Smooth muscle cell (in vitro differentiated cells): ENCODE measurements around the gene TPT1. TPM values are rescaled to one million over a fixed set of nuclear protein-coding genes. Genes with fewer than 3 reads are reported as not detected.
A peak's percentile ranks its signal among the peaks of the same experiment; 100 is the strongest.

Source experiments
- DNase-seq: peaks from one replicate; lab custom pipeline; 2025; ENCODE audit not compliant: unreplicated experiment; lab: John Stamatoyannopoulos, UW
- H2AFZ ChIP-seq: fragments of 200-600 bp; sonication (generic); 2 replicates; pipeline ENCODE4 v1.6.0; 2016; ENCODE audit warnings: antibody characterized with exemption, low read depth, mild to moderate bottlenecking
- H3F3A ChIP-seq: fragments of 200-600 bp; sonication (generic); 2 replicates; pipeline ENCODE4 v1.6.0; 2017; ENCODE audit warnings: antibody characterized with exemption, low read depth
- H3K27ac ChIP-seq: fragments of 200-600 bp; sonication (generic); 2 replicates; pipeline ENCODE4 v1.5.1; 2016; ENCODE audit warnings: low read depth, mild to moderate bottlenecking
- H3K27me3 ChIP-seq: fragments of 200-600 bp; sonication (generic); 2 replicates; pipeline ENCODE4 v1.6.1; 2016; ENCODE audit warnings: low read depth, mild to moderate bottlenecking
- H3K36me3 ChIP-seq: fragments of 200-600 bp; sonication (generic); 2 replicates; pipeline ENCODE4 v1.5.1; 2016; ENCODE audit warnings: low read depth
- H3K4me1 ChIP-seq: fragments of 200-600 bp; sonication (generic); 2 replicates; pipeline ENCODE4 v1.5.1; 2016; ENCODE audit warnings: low read depth
- H3K4me2 ChIP-seq: fragments of 200-600 bp; sonication (generic); 2 replicates; pipeline ENCODE4 v1.6.0; 2016; ENCODE audit warnings: mild to moderate bottlenecking
- H3K4me3 ChIP-seq: fragments of 200-600 bp; sonication (generic); 2 replicates; pipeline ENCODE4 v1.5.1; 2016; ENCODE audit warnings: mild to moderate bottlenecking
- H3K79me2 ChIP-seq: fragments of 200-600 bp; sonication (generic); 2 replicates; pipeline ENCODE4 v1.6.0; 2016; ENCODE audit warnings: low read depth, mild to moderate bottlenecking
- H3K9ac ChIP-seq: fragments of 200-600 bp; sonication (generic); 2 replicates; pipeline ENCODE4 v1.6.0; 2016; ENCODE audit warnings: low read depth
- H3K9me3 ChIP-seq: fragments of 200-600 bp; sonication (generic); replicated peaks from 2 replicates; pipeline ENCODE4 v1.5.1; 2016; ENCODE audit warnings: low read depth
- H4K20me1 ChIP-seq: fragments of 200-600 bp; sonication (generic); 2 replicates; pipeline ENCODE4 v1.6.0; 2016; ENCODE audit warnings: low read depth
- CTCF ChIP-seq: fragments of 200-600 bp; sonication (generic); IDR thresholded peaks from 2 replicates; pipeline ENCODE4 v1.5.1; 2017; ENCODE audit warnings: borderline replicate concordance, mild to moderate bottlenecking, antibody characterized with exemption; ENCODE audit not compliant: insufficient read depth, poor library complexity, severe bottlenecking
- WGBS: methylation state at CpG from one replicate; pipeline ENCODE4 v1.1.7; 2016; ENCODE audit warnings: low lambda C conversion rate; 5-methylcytosine and 5-hydroxymethylcytosine counted together
- polyA plus RNA-seq: library from polyadenylated mRNA; unstranded; fragments of >200 nt; fragmentation: Nextera tagmentation; extraction: Ambion mirVana; gene quantifications from 2 replicates; pipeline ENCODE4 v1.2.1, GENCODE V29; 2016
- total RNA-seq: library from RNA; depleted of rRNA; stranded (reverse); fragments of >200 nt; gene quantifications from 2 replicates; pipeline ENCODE4 v1.2.3, GENCODE V29; 2014

The TPT1 gene
- total and polyA plus RNA-seq, 2 experiments from 2014 or later, result 1,031 to 3,918 TPM

GRCh38 chr13:45341799-45342500, 967 bp upstream of the TPT1 start:
- Histone ChIP-seq H3K27me3 (no peaks in the 10 kb centered on the region), H3K79me2 (peaks cover 70% of the 10 kb centered on the region), H3K4me3 (peak overlapping the region; percentile 82), H2AFZ (peak overlapping the region; percentile 89), H3K9me3 (no peaks in the 10 kb centered on the region), H3K4me2 (peak overlapping the region; percentile 93), H3K4me1 (peaks cover 28% of the 10 kb centered on the region), H3F3A (peaks cover 29% of the 10 kb centered on the region), H3K36me3 (peaks cover 29% of the 10 kb centered on the region), H3K9ac (peak overlapping the region; percentile 90), H4K20me1 (peaks cover 40% of the 10 kb centered on the region), H3K27ac (peak overlapping the region; percentile 90)
- 34% methylated on average over 17 of the region's 17 CpGs for WGBS
- no peak for TF ChIP-seq CTCF
- DNase-seq, result no peak

- no peaks in the 10 kb centered on the region for H3K9me3 ChIP-seq
- peak; percentile 29 for TF ChIP-seq CTCF
- peaks cover 28% of the 10 kb centered on the region for H3K4me1 ChIP-seq
- H3K27ac ChIP-seq, result peak overlapping the region; percentile 99
- H4K20me1 ChIP-seq, result peaks cover 54% of the 10 kb centered on the region
- H3F3A ChIP-seq, result peaks cover 44% of the 10 kb centered on the region
- H3K36me3 ChIP-seq, result peaks cover 36% of the 10 kb centered on the region
- peaks cover 80% of the 10 kb centered on the region for H3K79me2 ChIP-seq
- WGBS, result 1% methylated on average over 62 of the region's 64 CpGs
- H3K9ac ChIP-seq, result peak overlapping the region; percentile 100
- H3K4me2 ChIP-seq, result peak overlapping the region; percentile 98
- H3K27me3 ChIP-seq, result no peaks in the 10 kb centered on the region
- peak overlapping the region; percentile 95 for H3K4me3 ChIP-seq
- no peak overlapping the region for H2AFZ ChIP-seq
- peak; percentile 78 for DNase-seq
These were observed 455 bp downstream of the TPT1 start for GRCh38 chr13:45340422-45341033.

- no peak overlapping the region for H2AFZ ChIP-seq
- H3K4me2 ChIP-seq, result peak overlapping the region; percentile 98
- H3K36me3 ChIP-seq, result peaks cover 36% of the 10 kb centered on the region
- no peaks in the 10 kb centered on the region for H3K9me3 ChIP-seq
- peak overlapping the region; percentile 95 for H3K4me3 ChIP-seq
- no peak for TF ChIP-seq CTCF
- no peaks in the 10 kb centered on the region for H3K27me3 ChIP-seq
- no peak for DNase-seq
- peaks cover 60% of the 10 kb centered on the region for H4K20me1 ChIP-seq
- peaks cover 50% of the 10 kb centered on the region for H3F3A ChIP-seq
- H3K27ac ChIP-seq, result peak overlapping the region; percentile 99
- H3K4me1 ChIP-seq, result peaks cover 28% of the 10 kb centered on the region
- peak overlapping the region; percentile 100 for H3K9ac ChIP-seq
- peaks cover 80% of the 10 kb centered on the region for H3K79me2 ChIP-seq
- 15% methylated on average over 11 of the region's 11 CpGs for WGBS
These were observed 1.1 kb downstream of the TPT1 start for GRCh38 chr13:45339867-45340266.

- Histone ChIP-seq H3K79me2 (peaks cover 75% of the 10 kb centered on the region), H4K20me1 (peaks cover 65% of the 10 kb centered on the region), H3K9ac (peak overlapping the region; percentile 100), H3K4me2 (peak overlapping the region; percentile 98), H3K27ac (peak overlapping the region; percentile 99), H3K4me3 (peak overlapping the region; percentile 95), H3K4me1 (peaks cover 28% of the 10 kb centered on the region), H3K27me3 (no peaks in the 10 kb centered on the region), H2AFZ (no peak overlapping the region), H3F3A (peaks cover 55% of the 10 kb centered on the region), H3K36me3 (peaks cover 36% of the 10 kb centered on the region), H3K9me3 (no peaks in the 10 kb centered on the region)
- DNase-seq, result no peak
- no peak for TF ChIP-seq CTCF
These were observed 1.6 kb downstream of the TPT1 start for GRCh38 chr13:45339399-45339798.
